ENCODE data around the gene MATN3. TPM values are rescaled to one million over a fixed set of nuclear protein-coding genes. Genes with fewer than 3 reads are reported as not detected.

MATN3 gene
- polyA plus RNA-seq, 1 of the 3 experiments (the other 2 are of a cell fraction), result 5.9 TPM

GRCh38 chr2:20051532-20052228, 39.2 kb upstream of the MATN3 start, which contains the start of gene LAPTM4A (continued):
- TF ChIP-seq EP300 (IDR thresholded peaks at IDR 0.05; ENCODE audit: borderline replicate concordance in 1 of 2, low read depth in 1 of 2, low read length in 1 of 2) (no peak; a peak in 1 of 4 replicates), ZBTB33 (IDR thresholded peaks at IDR 0.05; ENCODE audit: borderline replicate concordance, low read depth) (no peak), FOSL2 (IDR thresholded peaks at IDR 0.05; ENCODE audit: borderline replicate concordance, low read depth) (no peak), ELF1 (IDR thresholded peaks at IDR 0.05) (no peak; the same call in 1 of the 2 replicates), USF1 (IDR thresholded peaks at IDR 0.05; ENCODE audit: borderline replicate concordance, low read depth) (peak; percentile 86)
- TF ChIP-seq, protein P1, sequence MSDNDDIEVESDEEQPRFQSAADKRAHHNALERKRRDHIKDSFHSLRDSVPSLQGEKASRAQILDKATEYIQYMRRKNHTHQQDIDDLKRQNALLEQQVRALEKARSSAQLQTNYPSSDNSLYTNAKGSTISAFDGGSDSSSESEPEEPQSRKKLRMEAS (IDR thresholded peaks at IDR 0.05; ENCODE audit: low read depth), result peak; percentile 86
- TF ChIP-seq, protein P2, sequence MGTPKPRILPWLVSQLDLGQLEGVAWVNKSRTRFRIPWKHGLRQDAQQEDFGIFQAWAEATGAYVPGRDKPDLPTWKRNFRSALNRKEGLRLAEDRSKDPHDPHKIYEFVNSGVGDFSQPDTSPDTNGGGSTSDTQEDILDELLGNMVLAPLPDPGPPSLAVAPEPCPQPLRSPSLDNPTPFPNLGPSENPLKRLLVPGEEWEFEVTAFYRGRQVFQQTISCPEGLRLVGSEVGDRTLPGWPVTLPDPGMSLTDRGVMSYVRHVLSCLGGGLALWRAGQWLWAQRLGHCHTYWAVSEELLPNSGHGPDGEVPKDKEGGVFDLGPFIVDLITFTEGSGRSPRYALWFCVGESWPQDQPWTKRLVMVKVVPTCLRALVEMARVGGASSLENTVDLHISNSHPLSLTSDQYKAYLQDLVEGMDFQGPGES (IDR thresholded peaks at IDR 0.05; ENCODE audit: low read depth, low read length), result peak; percentile 94

DNA sequence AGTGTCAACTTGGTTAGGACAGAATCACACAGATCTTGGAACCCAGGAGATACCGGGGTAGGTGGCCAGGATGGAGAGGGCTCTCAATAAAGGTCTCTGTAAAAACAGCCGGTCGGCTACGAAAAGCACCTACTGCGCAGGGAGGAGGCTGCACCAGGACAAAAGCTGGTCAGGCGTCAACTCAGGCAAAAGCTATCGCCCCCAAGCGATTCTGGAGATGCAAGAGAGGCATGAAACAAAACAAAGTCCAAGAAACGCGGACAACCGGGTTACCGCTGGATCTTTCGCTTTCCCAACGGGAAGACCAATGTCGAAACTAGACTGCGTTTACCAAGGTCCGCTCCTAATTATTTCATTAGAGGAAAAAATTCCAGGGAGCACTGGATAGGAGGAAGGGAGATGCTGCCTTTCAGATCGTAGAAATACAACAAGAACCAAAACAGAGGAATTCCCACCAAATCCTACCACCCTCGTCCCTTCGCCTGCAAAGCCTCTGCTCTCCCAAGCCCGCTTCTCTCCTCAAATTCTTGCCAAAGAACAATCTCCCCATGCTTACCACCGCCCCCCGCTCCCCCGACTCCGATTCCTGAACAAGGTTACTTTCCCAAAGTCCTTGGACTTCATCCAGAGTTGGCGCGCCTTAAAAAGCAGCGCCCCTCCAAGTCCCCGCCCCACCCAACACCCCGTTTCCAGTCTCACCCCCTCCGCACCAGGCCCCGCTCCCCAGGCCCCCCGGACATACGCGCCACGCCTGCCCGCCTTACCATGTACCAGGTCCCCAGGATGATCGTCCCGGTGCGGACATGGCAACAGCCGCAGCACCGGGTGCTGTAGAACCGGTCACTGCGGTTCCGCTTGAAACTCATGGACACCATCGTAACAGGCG, 38.4 kb upstream of the MATN3 start:
- peak overlapping the region; percentile 72 to 99 for H3K4me3 ChIP-seq (ENCODE audit: low read depth in 2 of 2, low read length in 1 of 2)
- CTCF ChIA-PET, result interaction anchor here (1.0 to 6.3 kb wide), 8 partner anchors 8 to 46 kb away, joined by 3 to 54 read pairs (median 4); partner anchors contain the start of gene MATN3
- peak; percentile 54 for DNase-seq
- peak overlapping the region; percentile 85 for H3K9ac ChIP-seq
- H3K36me3 ChIP-seq (replicated peaks in 1 of 2; ENCODE audit: control insufficient read depth in 1 of 2, insufficient read depth in 2 of 2, low read length in 1 of 2), result no peaks in the 10 kb centered on the region
- WGBS (ENCODE audit: low lambda C conversion rate), result 2% methylated on average over 44 of the region's 47 CpGs
- H3K4me1 ChIP-seq (ENCODE audit: control insufficient read depth in 1 of 2, insufficient read depth in 2 of 2, low read depth in 1 of 2, low read length in 1 of 2), result peaks cover 11 to 34% of the 10 kb centered on the region in 2 experiments; a peak in 3 of 4 replicates
- 0 out of 2 replicates have a peak overlapping the region, but pooled peaks have one; percentile 64 for H2AFZ ChIP-seq (ENCODE audit: low read depth)
- H3K9me3 ChIP-seq, result no peaks in the 10 kb centered on the region
- no peaks in the 10 kb centered on the region for H3K9me2 ChIP-seq
- H3K27me3 ChIP-seq (ENCODE audit: insufficient read depth), result no peaks in the 10 kb centered on the region
- peaks cover 62% of the 10 kb centered on the region for H3K79me2 ChIP-seq (ENCODE audit: insufficient read depth)
- peak overlapping the region; percentile 94 to 98 for H3K27ac ChIP-seq (ENCODE audit: low read depth in 2 of 2, low read length in 1 of 2)
- H3K4me2 ChIP-seq, result peak overlapping the region; percentile 72
- peaks cover 31% of the 10 kb centered on the region for H4K20me1 ChIP-seq (ENCODE audit: insufficient read depth)
- POLR2A ChIA-PET, result interaction anchor here (0.7 to 3.1 kb wide), 13 partner anchors 8 to 171 kb away, joined by 3 to 30 read pairs (median 4); partner anchors contain the start of genes MATN3 and WDR35
- H3F3A ChIP-seq (replicated peaks; ENCODE audit: insufficient read depth), result peaks cover 3% of the 10 kb centered on the region
- TF ChIP-seq GABPA (IDR thresholded peaks at IDR 0.05; ENCODE audit: low read depth) (no peak), EZH2phosphoT487 (IDR thresholded peaks at IDR 0.05; ENCODE audit: borderline replicate concordance, low read depth) (no peak), FOXJ3 (CRISPR knock-in tag; IDR thresholded peaks at IDR 0.05) (no peak), SIN3A (IDR thresholded peaks at IDR 0.05; ENCODE audit: borderline replicate concordance, low read depth, low read length) (peak; percentile 74; the same call in 1 of the 2 replicates), RAD21 (IDR thresholded peaks at IDR 0.05; ENCODE audit: low read length) (peak; percentile 43; the same call in 1 of the 2 replicates), RXRA (IDR thresholded peaks at IDR 0.05; ENCODE audit: borderline replicate concordance, low read depth) (no peak), RCOR1 (IDR thresholded peaks at IDR 0.05; ENCODE audit: low read length) (no peak), EP300 (IDR thresholded peaks at IDR 0.05; ENCODE audit: borderline replicate concordance in 1 of 2, low read depth in 1 of 2, low read length in 1 of 2) (no peak)
- TF ChIP-seq, protein P3, sequence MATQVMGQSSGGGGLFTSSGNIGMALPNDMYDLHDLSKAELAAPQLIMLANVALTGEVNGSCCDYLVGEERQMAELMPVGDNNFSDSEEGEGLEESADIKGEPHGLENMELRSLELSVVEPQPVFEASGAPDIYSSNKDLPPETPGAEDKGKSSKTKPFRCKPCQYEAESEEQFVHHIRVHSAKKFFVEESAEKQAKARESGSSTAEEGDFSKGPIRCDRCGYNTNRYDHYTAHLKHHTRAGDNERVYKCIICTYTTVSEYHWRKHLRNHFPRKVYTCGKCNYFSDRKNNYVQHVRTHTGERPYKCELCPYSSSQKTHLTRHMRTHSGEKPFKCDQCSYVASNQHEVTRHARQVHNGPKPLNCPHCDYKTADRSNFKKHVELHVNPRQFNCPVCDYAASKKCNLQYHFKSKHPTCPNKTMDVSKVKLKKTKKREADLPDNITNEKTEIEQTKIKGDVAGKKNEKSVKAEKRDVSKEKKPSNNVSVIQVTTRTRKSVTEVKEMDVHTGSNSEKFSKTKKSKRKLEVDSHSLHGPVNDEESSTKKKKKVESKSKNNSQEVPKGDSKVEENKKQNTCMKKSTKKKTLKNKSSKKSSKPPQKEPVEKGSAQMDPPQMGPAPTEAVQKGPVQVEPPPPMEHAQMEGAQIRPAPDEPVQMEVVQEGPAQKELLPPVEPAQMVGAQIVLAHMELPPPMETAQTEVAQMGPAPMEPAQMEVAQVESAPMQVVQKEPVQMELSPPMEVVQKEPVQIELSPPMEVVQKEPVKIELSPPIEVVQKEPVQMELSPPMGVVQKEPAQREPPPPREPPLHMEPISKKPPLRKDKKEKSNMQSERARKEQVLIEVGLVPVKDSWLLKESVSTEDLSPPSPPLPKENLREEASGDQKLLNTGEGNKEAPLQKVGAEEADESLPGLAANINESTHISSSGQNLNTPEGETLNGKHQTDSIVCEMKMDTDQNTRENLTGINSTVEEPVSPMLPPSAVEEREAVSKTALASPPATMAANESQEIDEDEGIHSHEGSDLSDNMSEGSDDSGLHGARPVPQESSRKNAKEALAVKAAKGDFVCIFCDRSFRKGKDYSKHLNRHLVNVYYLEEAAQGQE (IDR thresholded peaks at IDR 0.05; ENCODE audit: low read depth, low read length), result no peak
- TF ChIP-seq, protein P1 (IDR thresholded peaks at IDR 0.05; ENCODE audit: low read depth), result peak; percentile 49; the same call in 1 of the 2 replicates

Data from SK-N-SH (cell line).